Ramos (cell line): ENCODE measurements around the gene FBXW4.

ENCODE experiments used
- in situ Hi-C: fragments of 300-500 bp; cut with MboI; formaldehyde crosslinking; loops from one replicate; pipeline ENCODE4 v1.14.3; 2022; ENCODE audit warnings: low sequenced_read_pairs; ENCODE audit not compliant: unreplicated experiment

The FBXW4 gene

GRCh38 chr10:101570428-101571270 lies 124.3 kb downstream of the FBXW4 start:
- in situ Hi-C loops: loop anchor here (5.0 to 25.0 kb wide), 2 partner anchors 283 to 358 kb away; no protein-coding TSS in a partner anchor

GRCh38 chr10:101569622-101570427 lies 125.1 kb downstream of the FBXW4 start:
- in situ Hi-C loops: loop anchor here (5.0 to 25.0 kb wide), 2 partner anchors 283 to 358 kb away; no protein-coding TSS in a partner anchor

GRCh38 chr10:101569323-101569621 lies 125.7 kb downstream of the FBXW4 start:
- in situ Hi-C loops: loop anchor here (25.0 kb wide), 1 partner anchor 282 kb away; no protein-coding TSS in a partner anchor

GRCh38 chr10:101568054-101568745 lies 126.8 kb downstream of the FBXW4 start:
- in situ Hi-C loops: loop anchor here (25.0 kb wide), 1 partner anchor 281 kb away; no protein-coding TSS in a partner anchor

GRCh38 chr10:101567165-101568006 lies 127.6 kb downstream of the FBXW4 start:
- in situ Hi-C loops: loop anchor here (25.0 kb wide), 1 partner anchor 280 kb away; no protein-coding TSS in a partner anchor

GRCh38 chr10:101566333-101567164 lies 128.4 kb downstream of the FBXW4 start:
- in situ Hi-C loops: loop anchor here (25.0 kb wide), 1 partner anchor 279 kb away; no protein-coding TSS in a partner anchor

GRCh38 chr10:101565936-101566332 lies 129.0 kb downstream of the FBXW4 start:
- in situ Hi-C loops: loop anchor here (25.0 kb wide), 1 partner anchor 279 kb away; no protein-coding TSS in a partner anchor

- in situ Hi-C loops: loop anchor here (25.0 kb wide), 1 partner anchor 278 kb away; no protein-coding TSS in a partner anchor
These were observed 129.5 kb downstream of the FBXW4 start for GRCh38 chr10:101565370-101565900.

- in situ Hi-C loops: loop anchor here (25.0 kb wide), 1 partner anchor 277 kb away; no protein-coding TSS in a partner anchor
These were observed 130.4 kb downstream of the FBXW4 start for GRCh38 chr10:101564490-101564991.

- in situ Hi-C loops: loop anchor here (25.0 kb wide), 1 partner anchor 276 kb away; no protein-coding TSS in a partner anchor
These were observed 131.4 kb downstream of the FBXW4 start for GRCh38 chr10:101563497-101564040.

GRCh38 chr10:101563007-101563406 lies 132.0 kb downstream of the FBXW4 start:
- in situ Hi-C loops: loop anchor here (25.0 kb wide), 1 partner anchor 276 kb away; no protein-coding TSS in a partner anchor

GRCh38 chr10:101562231-101562630 lies 132.7 kb downstream of the FBXW4 start:
- in situ Hi-C loops: loop anchor here (25.0 kb wide), 1 partner anchor 275 kb away; no protein-coding TSS in a partner anchor

GRCh38 chr10:101561068-101561915 lies 133.7 kb downstream of the FBXW4 start:
- in situ Hi-C loops: loop anchor here (25.0 kb wide), 1 partner anchor 274 kb away; no protein-coding TSS in a partner anchor
